K562 (cell line): Measurements from ENCODE around the gene JKAMP. TPM values are rescaled to one million over a fixed set of nuclear protein-coding genes. Genes with fewer than 3 reads are reported as not detected.

Experiments
- AFF4 ChIP-seq: sonication (generic); formaldehyde crosslinking; IDR thresholded peaks from 2 replicates; pipeline ENCODE4 v1.8.0; 2023; ENCODE audit warnings: mild to moderate bottlenecking, missing genetic modification reagents
- ATF3 ChIP-seq, 2 experiments: fragments of 450-650 bp in 1 of 2; sonication (generic) in 1 of 2; formaldehyde crosslinking in 1 of 2; IDR thresholded peaks in 1 of 2; conservative IDR thresholded peaks in 1 of 2; 2 replicates each; pipeline versions ENCODE4 v1.6.1 to v1.8.1; 2016 to 2023; ENCODE audit warnings: mild to moderate bottlenecking in 2 of 2, moderate library complexity in 2 of 2, inconsistent platforms in 1 of 2, missing genetic modification reagents in 1 of 2
- CHD2 ChIP-seq: IDR thresholded peaks from 2 replicates; pipeline ENCODE4 v1.6.1; 2011; ENCODE audit warnings: low read depth, low read length
- E2F4 ChIP-seq: sonication (generic); formaldehyde crosslinking; IDR thresholded peaks from 2 replicates; pipeline ENCODE4 v1.8.0; 2022; ENCODE audit warnings: mild to moderate bottlenecking, low read depth, missing genetic modification reagents
- EGR1 ChIP-seq: fragments of 450-650 bp; conservative IDR thresholded peaks from 2 replicates; pipeline ENCODE4 v1.6.1; 2017; ENCODE audit warnings: mild to moderate bottlenecking
- HBP1 ChIP-seq: fragments of 450-650 bp; formaldehyde crosslinking; IDR thresholded peaks from 2 replicates; pipeline ENCODE4 v1.4.0; 2022; ENCODE audit warnings: missing genetic modification characterization
- KDM4B ChIP-seq, 2 experiments: fragments of 450-650 bp in 1 of 2; sonication (generic) in 1 of 2; IDR thresholded peaks; 2 replicates each; pipeline ENCODE4 v1.6.1; 2016 to 2017; ENCODE audit warnings: borderline replicate concordance in 2 of 2, antibody characterized with exemption in 1 of 2, low read depth in 1 of 2, mild to moderate bottlenecking in 1 of 2
- MEF2A ChIP-seq: IDR thresholded peaks from 2 replicates; pipeline ENCODE4 v1.6.1; 2011; ENCODE audit warnings: low read depth, mild to moderate bottlenecking, low read length, moderate library complexity; ENCODE audit not compliant: control insufficient read depth
- NONO ChIP-seq, 2 experiments: fragments of 200-400 bp in 1 of 2; fragments of 450-650 bp in 1 of 2; formaldehyde crosslinking in 1 of 2; IDR thresholded peaks; 2 replicates each; pipeline ENCODE4 v1.6.1; 2017; ENCODE audit warnings: low read depth in 2 of 2, mild to moderate bottlenecking in 2 of 2, moderate library complexity in 2 of 2, low read length in 1 of 2
- POLR2B ChIP-seq: fragments of 450-650 bp; IDR thresholded peaks from 2 replicates; pipeline ENCODE4 v1.6.1; 2018; ENCODE audit warnings: low read depth; ENCODE audit not compliant: partially characterized antibody
- SPI1 ChIP-seq: IDR thresholded peaks from 2 replicates; pipeline ENCODE4 v1.6.1; 2011; ENCODE audit warnings: low read depth, low read length, control low read depth, borderline replicate concordance
- ZBTB12 ChIP-seq: fragments of 250-450 bp; sonication (Bioruptor Pico); IDR thresholded peaks from 2 replicates; pipeline ENCODE4 v1.4.0; 2020
- ZBTB2 ChIP-seq: fragments of 450-650 bp; IDR thresholded peaks from 2 replicates; pipeline ENCODE4 v1.6.1; 2016; ENCODE audit warnings: antibody characterized with exemption
- ZNF41 ChIP-seq: fragments of 250-450 bp; sonication (Bioruptor Pico); conservative IDR thresholded peaks from 2 replicates; pipeline ENCODE4 v1.4.0; 2020; ENCODE audit warnings: mild to moderate bottlenecking
- ZNF561 ChIP-seq: fragments of 450-650 bp; formaldehyde crosslinking; conservative IDR thresholded peaks from 2 replicates; pipeline ENCODE4 v1.4.0; 2020; ENCODE audit warnings: mild to moderate bottlenecking, moderate library complexity
- polyA plus RNA-seq, 8 experiments: library from polyadenylated mRNA; depleted of rRNA in 4 of 8; stranded (reverse) in 5 of 8; unstranded in 3 of 8; fragments of >200 nt; fragmentation: Nextera tagmentation in 2 of 8; fragmentation: Illumina TruSeq in 1 of 8; extraction: Ambion mirVana in 2 of 8; extraction: Trizol in 1 of 8; gene quantifications; 2 replicates each; pipeline versions ENCODE4 v1.2.1 to v1.2.3, GENCODE V29; 2011 to 2014; ENCODE audit warnings: inconsistent platforms in 1 of 8, missing spikeins in 1 of 8
- total RNA-seq, 7 experiments: library from RNA; depleted of rRNA in 6 of 7; stranded (reverse); fragments of >200 nt in 6 of 7; fragmentation: Illumina TruSeq in 2 of 7; extraction: Trizol in 2 of 7; gene quantifications; 2 replicates each; pipeline versions ENCODE4 v1.2.1 to v1.2.3, GENCODE V29; 2011 to 2021; ENCODE audit warnings: low replicate concordance in 1 of 7

The JKAMP gene
- total and polyA plus RNA-seq, 9 of the 15 experiments (the other 6 are each of a cell fraction or from before 2014, with no cell fraction given): 19.3 to 119 (median 33.8) TPM

- TF ChIP-seq ATF3 (IDR thresholded peaks at IDR 0.05) (no peak), ATF3 (CRISPR knock-in tag; conservative IDR thresholded peaks at IDR 0.05) (no peak), POLR2B (peak; percentile 81), AFF4 (CRISPR knock-in tag) (peak; percentile 95), SPI1 (peak; percentile 64; the same call in 1 of the 2 replicates), ZBTB2 (no peak), CHD2 (no peak), NONO (IDR thresholded peaks at IDR 0.05; ENCODE audit: low read depth in 2 of 2, low read length in 1 of 2) (peak in 1 of 2 experiments; percentile 53; a peak in 2 of 4 replicates), HBP1 (CRISPR knock-in tag) (no peak), EGR1 (peak; percentile 35; the same call in 1 of the 2 replicates), MEF2A (no peak), KDM4B (IDR thresholded peaks at IDR 0.05; ENCODE audit: borderline replicate concordance in 2 of 2, low read depth in 1 of 2) (no peak), ZBTB12 (CRISPR knock-in tag) (no peak), ZNF561 (CRISPR knock-in tag) (no peak), E2F4 (0 out of 2 replicates have a peak, but pooled peaks have one; percentile 33), ZNF41 (CRISPR knock-in tag) (no peak)
These were observed at the start of gene JKAMP, which contains the start of gene L3HYPDH (continued) for GRCh38 chr14:59483819-59484638.
